ENCODE data around the gene MINDY4.

The MINDY4 gene

GRCh38 chr7:30849565-30849964 is 78.3 kb downstream of the MINDY4 start:
- H3K4me3 ChIP-seq (replicated peaks; ENCODE audit: low read depth, low read length) = no peak overlapping the region
- DNase-seq (ENCODE audit: extremely low read depth, low read depth) = no peak
- TF ChIP-seq, protein P1, sequence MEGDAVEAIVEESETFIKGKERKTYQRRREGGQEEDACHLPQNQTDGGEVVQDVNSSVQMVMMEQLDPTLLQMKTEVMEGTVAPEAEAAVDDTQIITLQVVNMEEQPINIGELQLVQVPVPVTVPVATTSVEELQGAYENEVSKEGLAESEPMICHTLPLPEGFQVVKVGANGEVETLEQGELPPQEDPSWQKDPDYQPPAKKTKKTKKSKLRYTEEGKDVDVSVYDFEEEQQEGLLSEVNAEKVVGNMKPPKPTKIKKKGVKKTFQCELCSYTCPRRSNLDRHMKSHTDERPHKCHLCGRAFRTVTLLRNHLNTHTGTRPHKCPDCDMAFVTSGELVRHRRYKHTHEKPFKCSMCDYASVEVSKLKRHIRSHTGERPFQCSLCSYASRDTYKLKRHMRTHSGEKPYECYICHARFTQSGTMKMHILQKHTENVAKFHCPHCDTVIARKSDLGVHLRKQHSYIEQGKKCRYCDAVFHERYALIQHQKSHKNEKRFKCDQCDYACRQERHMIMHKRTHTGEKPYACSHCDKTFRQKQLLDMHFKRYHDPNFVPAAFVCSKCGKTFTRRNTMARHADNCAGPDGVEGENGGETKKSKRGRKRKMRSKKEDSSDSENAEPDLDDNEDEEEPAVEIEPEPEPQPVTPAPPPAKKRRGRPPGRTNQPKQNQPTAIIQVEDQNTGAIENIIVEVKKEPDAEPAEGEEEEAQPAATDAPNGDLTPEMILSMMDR (IDR thresholded peaks at IDR 0.05; ENCODE audit: low read depth, low read length, missing control alignments) = no peak

GRCh38 chr7:30850426-30850825 is 79.2 kb downstream of the MINDY4 start:
- DNase-seq (ENCODE audit: extremely low read depth, low read depth) = no peak
- H3K4me3 ChIP-seq (replicated peaks; ENCODE audit: low read depth, low read length) = no peak overlapping the region
- TF ChIP-seq, protein P1 (IDR thresholded peaks at IDR 0.05; ENCODE audit: low read depth, low read length, missing control alignments) = no peak

DNA sequence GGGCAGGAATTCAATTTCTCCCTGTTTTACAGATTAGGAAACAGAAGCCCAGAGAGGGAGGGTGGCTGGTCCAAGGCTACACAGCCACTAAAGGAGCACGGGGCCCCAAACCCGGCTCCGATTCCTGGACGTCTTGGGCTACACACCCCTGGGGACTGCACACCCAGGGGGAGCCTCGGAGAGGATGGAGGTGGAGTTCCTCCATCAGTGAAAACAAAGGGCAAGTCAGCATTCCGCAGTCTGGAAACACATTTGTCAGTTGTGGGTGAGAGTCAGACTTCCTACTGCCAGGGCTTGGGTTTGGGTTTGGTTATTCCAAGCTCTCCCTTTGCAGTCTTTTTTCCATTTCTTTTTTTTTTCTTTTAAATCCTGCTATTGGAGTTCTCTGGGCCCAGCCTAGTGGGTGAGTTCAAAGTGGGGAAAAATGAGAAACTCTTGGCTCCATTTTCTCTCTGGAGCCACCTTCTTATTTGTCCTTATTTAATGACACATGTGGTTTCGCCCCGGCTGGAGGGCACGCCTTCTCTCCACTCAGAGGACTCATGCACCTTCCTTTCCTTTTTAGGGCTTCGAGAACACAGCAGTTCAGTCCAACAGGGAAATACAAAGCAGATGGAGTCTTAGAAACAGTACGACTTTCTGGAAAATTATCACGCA is 80.6 kb downstream of the MINDY4 start:
- no peak overlapping the region for H3K4me3 ChIP-seq (replicated peaks; ENCODE audit: low read depth, low read length)
- DNase-seq (ENCODE audit: extremely low read depth, low read depth) = peak; percentile 57
- TF ChIP-seq, protein P1 (IDR thresholded peaks at IDR 0.05; ENCODE audit: low read depth, low read length, missing control alignments) = no peak

DNA sequence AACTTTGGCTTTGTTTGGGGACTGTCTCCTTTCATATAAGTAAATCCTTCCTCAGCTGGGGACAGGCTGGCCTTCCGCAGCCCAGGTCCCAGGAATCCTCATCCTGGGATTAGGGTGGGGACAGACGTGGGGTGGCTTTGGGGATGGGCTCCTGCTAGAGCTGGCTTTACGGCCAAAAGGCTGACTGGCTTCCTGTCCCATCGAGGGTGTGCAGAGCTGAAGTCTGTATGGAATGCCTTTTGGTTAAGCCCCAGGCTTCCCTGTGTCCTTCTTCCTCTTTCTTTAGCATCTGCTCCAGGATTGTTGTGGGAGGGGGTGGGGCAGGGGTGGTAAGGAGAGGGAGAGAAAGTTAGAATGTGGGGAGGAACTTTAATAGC is 81.1 kb downstream of the MINDY4 start:
- no peak overlapping the region for H3K4me3 ChIP-seq (replicated peaks; ENCODE audit: low read depth, low read length)
- DNase-seq (ENCODE audit: extremely low read depth, low read depth) = peak; percentile 37
- TF ChIP-seq, protein P1 (IDR thresholded peaks at IDR 0.05; ENCODE audit: low read depth, low read length, missing control alignments) = no peak

DNA sequence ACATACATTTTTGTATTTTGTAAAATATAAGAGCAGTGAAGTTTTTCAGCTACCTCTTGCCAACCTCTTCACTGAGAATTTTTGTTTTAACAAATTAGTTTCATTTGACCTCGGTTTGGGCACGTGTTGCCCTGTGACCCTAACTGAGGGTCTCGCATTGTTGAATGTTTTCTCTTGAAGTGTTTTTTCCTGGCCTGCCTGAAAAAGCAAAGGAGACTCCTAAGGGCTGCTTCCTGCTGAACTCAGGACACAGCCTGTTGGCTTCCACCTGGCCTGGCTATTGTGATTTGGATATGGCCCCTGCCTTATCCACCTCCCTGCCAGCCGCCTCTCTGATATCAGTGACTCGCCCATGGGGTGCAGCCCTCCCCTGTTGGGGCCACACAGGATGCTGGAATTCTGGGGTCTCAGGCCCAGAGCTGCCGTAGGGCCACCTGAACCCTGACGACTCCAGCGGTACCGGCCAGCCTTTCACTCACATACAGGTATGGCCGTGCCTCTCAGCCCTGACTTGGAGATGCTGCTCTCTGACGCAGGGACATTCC is 81.6 kb downstream of the MINDY4 start:
- TF ChIP-seq, protein P1 (IDR thresholded peaks at IDR 0.05; ENCODE audit: low read depth, low read length, missing control alignments) = no peak
- DNase-seq (ENCODE audit: extremely low read depth, low read depth) = no peak

GRCh38 chr7:30853576-30853975 is 82.4 kb downstream of the MINDY4 start:
- TF ChIP-seq, protein P1 (IDR thresholded peaks at IDR 0.05; ENCODE audit: low read depth, low read length, missing control alignments) = no peak
- DNase-seq (ENCODE audit: extremely low read depth, low read depth) = no peak
- H3K4me3 ChIP-seq (replicated peaks; ENCODE audit: low read depth, low read length) = no peak overlapping the region

More for the DNA sequence above, 81.6 kb downstream of the MINDY4 start:
- H3K4me3 ChIP-seq (replicated peaks; ENCODE audit: low read depth, low read length) = no peak overlapping the region

All from HFF-Myc (cell line).